ENCODE measurements around the gene NEMP1. TPM values are rescaled to one million over a fixed set of nuclear protein-coding genes. Genes with fewer than 3 reads are reported as not detected.

The NEMP1 gene
- total and polyA plus RNA-seq, 2 of the 8 experiments (the other 6 are each of a cell fraction or from before 2014, with no cell fraction given) = 30.1 to 43.2 TPM

GRCh38 chr12:57031789-57032188, 46.8 kb downstream of the NEMP1 start:
- Histone ChIP-seq H3K4me1 (replicated peaks in 1 of 4; ENCODE audit: control insufficient read depth in 3 of 4, insufficient read depth in 4 of 4, low read length in 3 of 4) (peaks cover 0 to 8% (median 3%) of the 10 kb centered on the region in 4 experiments; a peak in 5 of 7 replicates), H3K4me3 (ENCODE audit: extremely low read depth in 1 of 4, insufficient read depth in 2 of 4, low read depth in 3 of 4, low read length in 4 of 4) (no peak overlapping the region), H3K56ac (replicated peaks; ENCODE audit: insufficient read length, low read depth, low read length) (no peak overlapping the region), H3K27ac (ENCODE audit: low read depth, low read length) (no peak overlapping the region), H4K8ac (ENCODE audit: extremely low read depth, insufficient read depth, low read length) (peak overlapping the region; percentile 63), H4K91ac (replicated peaks; ENCODE audit: insufficient read length, low read length) (peak overlapping the region; percentile 98), H3K14ac (ENCODE audit: insufficient read length) (no peak overlapping the region), H3K4me2 (ENCODE audit: insufficient read depth in 1 of 2, low read depth in 2 of 2, low read length in 2 of 2) (no peak overlapping the region), H2BK5ac (ENCODE audit: low read depth, low read length) (peak overlapping the region; percentile 89; the same call in 1 of the 2 replicates), H2BK15ac (ENCODE audit: low read length) (no peak overlapping the region), H2AFZ (ENCODE audit: low read length) (peak overlapping the region; percentile 89), H3K27me3 (replicated peaks in 1 of 4; ENCODE audit: control insufficient read depth in 3 of 4, extremely low read depth in 1 of 4, insufficient read depth in 3 of 4, low read length in 3 of 4) (no peaks in the 10 kb centered on the region), H3K36me3 (ENCODE audit: control insufficient read depth in 2 of 4, insufficient read depth in 4 of 4, low read length in 3 of 4) (no peaks in the 10 kb centered on the region), H3K23me2 (ENCODE audit: low read depth, low read length) (no peaks in the 10 kb centered on the region; the same call in 1 of the 2 replicates), H3K23ac (ENCODE audit: insufficient read length) (no peak overlapping the region), H2BK12ac (ENCODE audit: low read depth, low read length) (peak overlapping the region; percentile 60; the same call in 1 of the 2 replicates), H3K79me1 (ENCODE audit: low read depth, low read length) (no peaks in the 10 kb centered on the region), H4K5ac (ENCODE audit: insufficient read length, low read depth, low read length) (peak overlapping the region; percentile 9), H2BK120ac (replicated peaks; ENCODE audit: low read depth, low read length) (peak overlapping the region; percentile 84), H2AK5ac (ENCODE audit: low read depth, low read length) (no peak overlapping the region), H4K20me1 (replicated peaks in 1 of 2; ENCODE audit: control insufficient read depth in 1 of 2, insufficient read depth in 2 of 2, low read length in 2 of 2) (no peaks in the 10 kb centered on the region), H3K79me2 (ENCODE audit: control insufficient read depth in 1 of 2, insufficient read depth in 2 of 2, low read length in 2 of 2) (no peaks in the 10 kb centered on the region), H3K9me3 (ENCODE audit: insufficient read depth in 2 of 2, low read depth in 1 of 2, low read length in 1 of 2) (no peaks in the 10 kb centered on the region), H3K4ac (replicated peaks; ENCODE audit: insufficient read length, low read depth, low read length) (no peak overlapping the region), H3K9ac (replicated peaks in 1 of 4; ENCODE audit: extremely low read depth in 1 of 4, low read depth in 3 of 4, low read length in 3 of 4) (no peak overlapping the region), H2BK20ac (ENCODE audit: low read length) (0 out of 2 replicates have a peak overlapping the region, but pooled peaks have one; percentile 32), H3K18ac (ENCODE audit: extremely low read depth, low read length) (no peak overlapping the region)
- FAIRE-seq (no peak), DNase-seq (ENCODE audit: low read depth in 1 of 2, low spot score in 2 of 2) (no peak)
- WGBS, 2 experiments (ENCODE audit: extremely low coverage in 1 of 2, insufficient coverage in 1 of 2, insufficient read length in 1 of 2, insufficient replicate concordance in 2 of 2, low coverage in 1 of 2, low lambda C conversion rate in 2 of 2, missing lambda C conversion rate in 1 of 2) = 84% methylated on average over 7 of the region's 7 CpGs; no CpG with 5 or more reads in 1 of the 2 experiments
- ChIA-PET CTCF (ENCODE audit: partially characterized antibody) (interaction anchor here (0.6 to 6.5 kb wide), 22 partner anchors 10 to 274 kb away, joined by 3 to 51 read pairs (median 7); partner anchors contain the start of genes MYO1A, STAT6, TAC3 and ZBTB39), POLR2A (ENCODE audit: partially characterized antibody) (interaction anchor here (0.7 to 2.2 kb wide), 7 partner anchors 12 to 97 kb away, joined by 3 to 7 read pairs (median 5); partner anchors contain the start of genes LRP1 and TAC3)
- TF ChIP-seq YY1 (IDR thresholded peaks at IDR 0.05; ENCODE audit: low read depth, low read length) (no peak), FOSL1 (IDR thresholded peaks at IDR 0.05; ENCODE audit: insufficient read depth, low read depth, low read length) (no peak), TEAD4 (IDR thresholded peaks at IDR 0.05; ENCODE audit: low read depth, low read length) (no peak), JUN (IDR thresholded peaks at IDR 0.05; ENCODE audit: low read depth, low read length) (no peak), GABPA (IDR thresholded peaks at IDR 0.05; ENCODE audit: borderline replicate concordance, insufficient read depth, low read length) (no peak), BRCA1 (IDR thresholded peaks at IDR 0.05; ENCODE audit: low read depth, low read length) (no peak), SRF (IDR thresholded peaks at IDR 0.05; ENCODE audit: low read depth, low read length) (no peak), RFX5 (IDR thresholded peaks at IDR 0.05; ENCODE audit: borderline replicate concordance, low read depth, low read length) (no peak), KDM5A (IDR thresholded peaks at IDR 0.05; ENCODE audit: low read length) (no peak), JUND (IDR thresholded peaks at IDR 0.05; ENCODE audit: low read length) (no peak), KDM4A (IDR thresholded peaks at IDR 0.05; ENCODE audit: low read depth, low read length, severe bottlenecking) (no peak), ATF2 (IDR thresholded peaks at IDR 0.05; ENCODE audit: low read length) (no peak)
